ENCODE measurements around the gene RFWD3. TPM values are rescaled to one million over a fixed set of nuclear protein-coding genes. Genes with fewer than 3 reads are reported as not detected.

RFWD3 gene
- total and polyA plus RNA-seq, 2 of the 13 experiments (the other 11 are each of a cell fraction or from before 2014, with no cell fraction given), result 23.4 to 62.6 TPM

- in situ Hi-C loops (cut with HindIII; ENCODE audit: extremely low pct_ligation_motif_present, low pct_unique_long_range_greater_than_20kb), result no loop called here
- peaks cover 51% of the 10 kb centered on the region for H3K79me2 ChIP-seq (ENCODE audit: insufficient read depth, low read length)
Measured at GRCh38 chr16:74652249-74652648, 14.4 kb downstream of the RFWD3 start.

GRCh38 chr16:74651841-74652240 is 14.8 kb downstream of the RFWD3 start:
- ChIA-PET CTCF (ENCODE audit: low intra/inter-chr PET ratio, low total read pairs) (no interaction called here), POLR2A (interaction anchor here (1.3 to 1.8 kb wide), 2 partner anchors 15 to 45 kb away, joined by 4 to 7 read pairs; partner anchors contain the start of gene RFWD3)
- no peak for TF ChIP-seq TCF12 (IDR thresholded peaks at IDR 0.05)
- TF ChIP-seq TCF12 (CRISPR knock-in tag; IDR thresholded peaks at IDR 0.05), result no peak
- TF ChIP-seq RBM22 (optimal IDR thresholded peaks at IDR 0.05; ENCODE audit: low read length), result peak; percentile 53
- H3K79me2 ChIP-seq (ENCODE audit: insufficient read depth, low read length), result peaks cover 47% of the 10 kb centered on the region
- no peak overlapping the region for H3K4me3 ChIP-seq (replicated peaks in 1 of 3; ENCODE audit: insufficient read depth in 1 of 3, low read depth in 2 of 3, low read length in 3 of 3)
- no peak overlapping the region for H3K9ac ChIP-seq (ENCODE audit: insufficient read depth, low read depth, low read length)
- no peaks in the 10 kb centered on the region for H3K27me3 ChIP-seq (ENCODE audit: control insufficient read depth in 1 of 2, insufficient read depth in 2 of 2, low read length in 2 of 2)
- H2AFZ ChIP-seq (ENCODE audit: low read length), result no peak overlapping the region
- H3K4me2 ChIP-seq (ENCODE audit: low read depth, low read length), result no peak overlapping the region
- intact Hi-C loops (cut with micrococcal nuclease; ENCODE audit: unreplicated experiment) (no loop called here), in situ Hi-C loops (cut with HindIII; ENCODE audit: extremely low pct_ligation_motif_present, low pct_unique_long_range_greater_than_20kb) (no loop called here)
- no TSS peak for BruUV-seq (replicated peaks)
- ATAC-seq (no peak; the same call in 2 of the 3 replicates), DNase-seq (ENCODE audit: low spot score) (no peak), FAIRE-seq (no peak)
- H3K9me3 ChIP-seq (ENCODE audit: low read length), result no peaks in the 10 kb centered on the region
- H3K27ac ChIP-seq (ENCODE audit: extremely low read length, insufficient read depth, low read length), result no peak overlapping the region
- WGBS (ENCODE audit: low lambda C conversion rate), result 100% methylated on average over 2 of the region's 2 CpGs
- H4K20me1 ChIP-seq (ENCODE audit: insufficient read depth, low read length), result no peaks in the 10 kb centered on the region; the same call in 1 of the 2 replicates
- peaks cover 12 to 82% of the 10 kb centered on the region in 2 experiments for H3K36me3 ChIP-seq (replicated peaks in 1 of 2; ENCODE audit: control insufficient read depth in 1 of 2, insufficient read depth in 2 of 2, low read length in 2 of 2)
- H3K4me1 ChIP-seq (ENCODE audit: insufficient read depth, low read length), result no peaks in the 10 kb centered on the region

More at GRCh38 chr16:74652249-74652648, 14.4 kb downstream of the RFWD3 start:
- Histone ChIP-seq H3K9me3 (ENCODE audit: low read length) (no peaks in the 10 kb centered on the region), H3K27me3 (ENCODE audit: control insufficient read depth in 1 of 2, insufficient read depth in 2 of 2, low read length in 2 of 2) (no peaks in the 10 kb centered on the region), H3K9ac (ENCODE audit: insufficient read depth, low read depth, low read length) (no peak overlapping the region), H3K4me3 (replicated peaks in 1 of 3; ENCODE audit: insufficient read depth in 1 of 3, low read depth in 2 of 3, low read length in 3 of 3) (no peak overlapping the region), H3K4me1 (ENCODE audit: insufficient read depth, low read length) (no peaks in the 10 kb centered on the region), H3K4me2 (ENCODE audit: low read depth, low read length) (no peak overlapping the region), H4K20me1 (ENCODE audit: insufficient read depth, low read length) (no peaks in the 10 kb centered on the region; the same call in 1 of the 2 replicates), H3K36me3 (replicated peaks in 1 of 2; ENCODE audit: control insufficient read depth in 1 of 2, insufficient read depth in 2 of 2, low read length in 2 of 2) (peaks cover 12 to 82% of the 10 kb centered on the region in 2 experiments), H3K27ac (ENCODE audit: extremely low read length, insufficient read depth, low read length) (no peak overlapping the region), H2AFZ (ENCODE audit: low read length) (no peak overlapping the region)
- CTCF ChIA-PET (ENCODE audit: low intra/inter-chr PET ratio, low total read pairs), result no interaction called here
- ATAC-seq, result no peak
- WGBS (ENCODE audit: low lambda C conversion rate), result 97% methylated on average over 1 of the region's 1 CpG
- no peak for DNase-seq (ENCODE audit: low spot score)
- no peak for TF ChIP-seq ZSCAN21 (CRISPR knock-in tag; IDR thresholded peaks at IDR 0.05; ENCODE audit: borderline replicate concordance)
- TF ChIP-seq SRF (IDR thresholded peaks at IDR 0.05; ENCODE audit: low read depth, low read length), result peak; percentile 54; the same call in 1 of the 2 replicates
- intact Hi-C loops (cut with micrococcal nuclease; ENCODE audit: unreplicated experiment), result no loop called here
- BruUV-seq (replicated peaks), result no TSS peak
- no peak for FAIRE-seq
- POLR2A ChIA-PET, result interaction anchor here (1.3 to 1.8 kb wide), 2 partner anchors 15 to 44 kb away, joined by 4 to 7 read pairs; partner anchors contain the start of gene RFWD3

Data from HepG2 (cell line).